ENCODE measurements around the gene L3MBTL4.

L3MBTL4 gene

DNA sequence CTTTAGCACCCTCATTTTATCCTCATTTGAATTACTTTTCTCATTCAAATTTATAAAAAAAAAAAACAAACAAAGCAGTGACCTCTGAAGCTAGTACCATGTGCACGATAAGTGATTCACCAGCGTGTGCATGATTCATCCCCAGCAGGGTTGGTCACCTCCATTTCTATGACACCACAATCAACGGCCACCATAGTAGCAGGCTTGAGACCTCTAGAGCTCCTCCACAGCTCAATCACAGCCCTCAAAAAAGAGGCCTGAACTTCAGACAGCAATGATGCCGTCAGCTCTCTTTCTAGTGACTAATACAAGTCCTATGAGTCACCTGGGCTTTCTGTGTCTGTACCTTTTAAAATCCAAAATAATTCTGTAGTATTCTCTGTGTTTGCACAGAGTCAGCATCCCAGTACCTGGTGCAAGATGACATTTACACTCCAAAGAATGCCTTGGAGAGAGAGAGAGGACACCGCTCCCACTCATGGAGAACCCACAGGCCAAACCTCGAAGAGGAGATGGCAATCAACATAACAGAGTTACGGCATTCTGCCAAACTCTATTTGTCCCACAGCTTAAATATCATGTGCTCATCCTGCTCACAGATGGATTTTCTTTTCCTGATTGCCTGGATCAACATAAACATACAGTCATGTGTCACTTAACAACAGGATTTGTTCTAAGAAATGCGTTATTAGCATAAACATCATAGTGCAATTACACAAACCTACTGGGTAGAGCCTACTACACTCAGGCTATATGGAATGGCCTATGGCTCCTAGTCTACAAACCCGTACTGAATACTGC lies 58.7 kb downstream of the L3MBTL4 start:
- H3K27ac Mint-ChIP-seq, result no peak overlapping the region
- no peaks in the 10 kb centered on the region for H3K36me3 Mint-ChIP-seq (ENCODE audit: low read depth)
- no peaks in the 10 kb centered on the region for H3K9me3 Mint-ChIP-seq
- H3K4me3 Mint-ChIP-seq, result no peak overlapping the region
- DNase-seq, result no peak
- peaks cover 3% of the 10 kb centered on the region for H3K27me3 Mint-ChIP-seq (ENCODE audit: low read depth, poor library complexity)
- peaks cover 10% of the 10 kb centered on the region for H3K4me1 Mint-ChIP-seq
- TF ChIP-seq, protein P1, sequence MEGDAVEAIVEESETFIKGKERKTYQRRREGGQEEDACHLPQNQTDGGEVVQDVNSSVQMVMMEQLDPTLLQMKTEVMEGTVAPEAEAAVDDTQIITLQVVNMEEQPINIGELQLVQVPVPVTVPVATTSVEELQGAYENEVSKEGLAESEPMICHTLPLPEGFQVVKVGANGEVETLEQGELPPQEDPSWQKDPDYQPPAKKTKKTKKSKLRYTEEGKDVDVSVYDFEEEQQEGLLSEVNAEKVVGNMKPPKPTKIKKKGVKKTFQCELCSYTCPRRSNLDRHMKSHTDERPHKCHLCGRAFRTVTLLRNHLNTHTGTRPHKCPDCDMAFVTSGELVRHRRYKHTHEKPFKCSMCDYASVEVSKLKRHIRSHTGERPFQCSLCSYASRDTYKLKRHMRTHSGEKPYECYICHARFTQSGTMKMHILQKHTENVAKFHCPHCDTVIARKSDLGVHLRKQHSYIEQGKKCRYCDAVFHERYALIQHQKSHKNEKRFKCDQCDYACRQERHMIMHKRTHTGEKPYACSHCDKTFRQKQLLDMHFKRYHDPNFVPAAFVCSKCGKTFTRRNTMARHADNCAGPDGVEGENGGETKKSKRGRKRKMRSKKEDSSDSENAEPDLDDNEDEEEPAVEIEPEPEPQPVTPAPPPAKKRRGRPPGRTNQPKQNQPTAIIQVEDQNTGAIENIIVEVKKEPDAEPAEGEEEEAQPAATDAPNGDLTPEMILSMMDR (IDR thresholded peaks at IDR 0.05), result no peak

DNA sequence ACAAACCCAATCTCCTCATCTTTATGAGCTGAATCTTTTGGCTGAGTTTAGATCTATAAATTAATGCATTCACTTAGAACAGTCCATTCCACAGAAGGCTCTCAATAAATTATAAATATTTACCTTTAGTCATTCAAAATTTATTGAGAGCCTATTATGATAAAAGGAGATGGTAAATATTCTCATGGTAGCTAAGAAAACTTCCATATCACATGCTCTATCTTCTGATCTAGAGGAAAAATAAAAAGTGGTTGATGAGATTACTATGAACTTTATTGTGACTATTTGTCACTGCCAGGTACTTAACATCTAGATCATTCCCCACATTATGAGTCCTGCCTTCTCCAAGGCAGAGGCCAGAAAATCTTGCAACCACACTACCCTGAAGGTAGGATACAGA lies 62.4 kb downstream of the L3MBTL4 start:
- DNase-seq, result no peak
- no peaks in the 10 kb centered on the region for H3K36me3 Mint-ChIP-seq (ENCODE audit: low read depth)
- TF ChIP-seq, protein P1 (IDR thresholded peaks at IDR 0.05), result no peak
- H3K9me3 Mint-ChIP-seq, result peaks cover 3% of the 10 kb centered on the region
- no peak overlapping the region for H3K27ac Mint-ChIP-seq
- H3K27me3 Mint-ChIP-seq (ENCODE audit: low read depth, poor library complexity), result peaks cover 7% of the 10 kb centered on the region
- H3K4me3 Mint-ChIP-seq, result no peak overlapping the region
- no peaks in the 10 kb centered on the region for H3K4me1 Mint-ChIP-seq

DNA sequence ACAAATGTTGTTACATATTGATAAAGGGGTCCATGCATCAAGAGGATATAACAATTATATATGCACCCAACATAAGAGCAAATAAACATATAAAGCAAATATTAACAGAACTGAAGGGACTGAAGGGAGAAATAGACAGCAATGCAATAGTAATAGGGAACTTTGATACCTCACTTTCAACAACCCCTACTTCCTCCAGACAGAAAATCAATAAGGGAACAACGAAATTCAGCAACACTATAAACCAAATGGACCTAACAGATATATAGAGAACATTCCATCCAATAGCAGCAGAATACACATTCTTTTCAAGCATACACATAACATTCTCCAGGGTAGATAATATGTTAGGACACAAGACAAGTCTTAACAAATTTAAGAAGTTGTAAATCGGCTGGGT lies 71.7 kb downstream of the L3MBTL4 start:
- no peaks in the 10 kb centered on the region for H3K27me3 Mint-ChIP-seq (ENCODE audit: low read depth, poor library complexity)
- H3K4me1 Mint-ChIP-seq, result no peaks in the 10 kb centered on the region
- peaks cover 51% of the 10 kb centered on the region for H3K9me3 Mint-ChIP-seq
- TF ChIP-seq, protein P1 (IDR thresholded peaks at IDR 0.05), result no peak
- H3K4me3 Mint-ChIP-seq, result no peak overlapping the region
- no peak overlapping the region for H3K27ac Mint-ChIP-seq
- H3K36me3 Mint-ChIP-seq (ENCODE audit: low read depth), result peaks cover 7% of the 10 kb centered on the region
- no peak for DNase-seq

DNA sequence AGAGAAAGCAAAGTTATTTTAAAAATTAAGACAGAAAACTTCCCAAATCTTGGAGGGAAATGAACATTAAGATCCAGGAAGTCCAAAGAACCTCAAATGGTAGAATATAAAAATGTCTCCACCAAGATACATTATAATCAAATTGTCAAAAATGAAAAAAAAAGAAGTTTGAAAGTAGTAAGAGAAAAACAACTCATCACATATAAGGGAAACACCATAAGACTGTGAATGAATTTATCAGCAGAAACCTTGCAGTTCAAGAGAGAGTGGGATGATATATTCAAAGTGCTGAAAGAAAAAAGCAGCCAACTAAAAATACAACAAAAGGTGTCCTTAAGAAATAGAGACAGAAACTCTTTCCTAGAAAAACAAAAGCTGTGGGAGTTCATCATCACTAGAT lies 73.0 kb downstream of the L3MBTL4 start:
- H3K27ac Mint-ChIP-seq, result no peak overlapping the region
- peaks cover 53% of the 10 kb centered on the region for H3K9me3 Mint-ChIP-seq
- TF ChIP-seq, protein P1 (IDR thresholded peaks at IDR 0.05), result no peak

DNA sequence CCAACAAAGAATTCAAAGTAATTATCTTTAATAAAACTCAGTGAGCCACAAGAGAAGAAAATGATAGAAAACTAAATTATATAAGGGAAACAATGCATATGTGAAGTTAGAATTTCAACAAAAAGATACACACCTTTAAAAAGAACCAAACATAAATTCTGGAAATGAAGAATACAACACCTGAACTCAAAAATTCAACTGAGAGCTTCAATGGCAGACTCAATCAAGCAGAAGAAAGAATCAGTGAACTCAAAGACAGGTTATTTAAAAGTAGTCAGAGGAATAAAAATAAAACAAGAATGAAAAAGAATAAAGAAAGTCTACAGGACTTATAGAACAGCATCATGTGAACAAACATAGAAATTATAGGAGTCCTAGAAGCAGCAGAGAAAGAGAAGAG lies 73.4 kb downstream of the L3MBTL4 start:
- no peaks in the 10 kb centered on the region for H3K27me3 Mint-ChIP-seq (ENCODE audit: low read depth, poor library complexity)
- no peaks in the 10 kb centered on the region for H3K4me1 Mint-ChIP-seq
- DNase-seq, result no peak
- no peak overlapping the region for H3K27ac Mint-ChIP-seq
- peaks cover 7% of the 10 kb centered on the region for H3K36me3 Mint-ChIP-seq (ENCODE audit: low read depth)
- TF ChIP-seq, protein P1 (IDR thresholded peaks at IDR 0.05), result no peak
- H3K9me3 Mint-ChIP-seq, result peaks cover 53% of the 10 kb centered on the region
- H3K4me3 Mint-ChIP-seq, result no peak overlapping the region

More for the DNA sequence above, 73.0 kb downstream of the L3MBTL4 start:
- Mint-ChIP-seq H3K36me3 (ENCODE audit: low read depth) (peaks cover 7% of the 10 kb centered on the region), H3K27me3 (ENCODE audit: low read depth, poor library complexity) (no peaks in the 10 kb centered on the region), H3K4me1 (no peaks in the 10 kb centered on the region), H3K4me3 (no peak overlapping the region)
- DNase-seq, result no peak

DNA sequence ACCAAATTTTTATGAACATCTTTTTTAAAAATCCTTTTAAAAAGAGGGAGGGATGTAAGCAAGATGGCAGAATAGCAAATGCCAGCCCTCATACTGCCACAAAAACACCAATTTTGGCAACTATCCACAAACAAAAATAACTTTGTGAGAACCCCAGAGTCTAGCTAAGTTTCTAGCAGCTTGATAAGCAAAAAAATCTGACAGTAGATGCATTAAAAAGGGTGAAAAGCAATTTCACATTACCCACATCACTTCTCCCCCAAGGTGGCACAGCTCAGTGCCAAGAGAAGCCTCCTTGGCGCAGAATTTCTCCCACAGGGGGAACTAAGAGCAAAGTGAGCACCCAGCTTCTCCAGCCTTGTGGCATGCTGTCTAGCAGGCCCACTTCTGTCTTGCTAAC lies 74.6 kb downstream of the L3MBTL4 start:
- Mint-ChIP-seq H3K36me3 (ENCODE audit: low read depth) (peaks cover 7% of the 10 kb centered on the region), H3K9me3 (peaks cover 53% of the 10 kb centered on the region), H3K27ac (no peak overlapping the region), H3K4me3 (no peak overlapping the region), H3K4me1 (no peaks in the 10 kb centered on the region), H3K27me3 (ENCODE audit: low read depth, poor library complexity) (no peaks in the 10 kb centered on the region)
- TF ChIP-seq, protein P1 (IDR thresholded peaks at IDR 0.05), result no peak
- no peak for DNase-seq
